RWPE2 (cell line): ENCODE measurements around the gene TIMM17A.

Experiments
- ATAC-seq: fragments of 200-7000 bp; cut with Tn5 transposase; 3 replicates; pipeline ENCODE4 v1.9.1; 2021; ENCODE audit warnings: low read depth
- DNase-seq: peaks from one replicate; pipeline ENCODE4 v3.0.0-alpha.2; 2020; ENCODE audit warnings: low spot score
- H3K27ac ChIP-seq: fragments of 450-650 bp; 2 replicates; pipeline ENCODE4 v1.5.1; 2017; ENCODE audit warnings: mild to moderate bottlenecking; ENCODE audit not compliant: poor library complexity, severe bottlenecking
- H3K27me3 ChIP-seq: fragments of 250-450 bp; sonication (Bioruptor Pico); 2 replicates; pipeline ENCODE4 v1.5.1; 2021; ENCODE audit warnings: mild to moderate bottlenecking, moderate library complexity; ENCODE audit not compliant: insufficient read depth, poor library complexity, severe bottlenecking
- H3K36me3 ChIP-seq: fragments of 250-450 bp; sonication (Bioruptor Pico); 2 replicates; pipeline ENCODE4 v1.5.1; 2020; ENCODE audit warnings: low read depth, mild to moderate bottlenecking, moderate library complexity
- H3K4me1 ChIP-seq: fragments of 250-450 bp; sonication (Bioruptor Pico); 2 replicates; pipeline ENCODE4 v1.5.1; 2021; ENCODE audit warnings: mild to moderate bottlenecking, moderate library complexity; ENCODE audit not compliant: insufficient read depth, poor library complexity, severe bottlenecking
- H3K4me3 ChIP-seq: fragments of 250-450 bp; sonication (Bioruptor Pico); 2 replicates; pipeline ENCODE4 v1.5.1; 2021; ENCODE audit warnings: mild to moderate bottlenecking, moderate library complexity; ENCODE audit not compliant: severe bottlenecking
- H3K9me3 ChIP-seq: fragments of 250-450 bp; sonication (Bioruptor Pico); 2 replicates; pipeline ENCODE4 v1.5.1; 2021; ENCODE audit warnings: mild to moderate bottlenecking, moderate library complexity; ENCODE audit not compliant: severe bottlenecking
- TF ChIP-seq, protein P1 (sequence below): fragments of 450-650 bp; IDR thresholded peaks from one replicate; pipeline ENCODE4 v1.5.1; 2017; ENCODE audit warnings: mild to moderate bottlenecking, moderate library complexity; ENCODE audit not compliant: poor library complexity, severe bottlenecking

Gene TIMM17A

DNA sequence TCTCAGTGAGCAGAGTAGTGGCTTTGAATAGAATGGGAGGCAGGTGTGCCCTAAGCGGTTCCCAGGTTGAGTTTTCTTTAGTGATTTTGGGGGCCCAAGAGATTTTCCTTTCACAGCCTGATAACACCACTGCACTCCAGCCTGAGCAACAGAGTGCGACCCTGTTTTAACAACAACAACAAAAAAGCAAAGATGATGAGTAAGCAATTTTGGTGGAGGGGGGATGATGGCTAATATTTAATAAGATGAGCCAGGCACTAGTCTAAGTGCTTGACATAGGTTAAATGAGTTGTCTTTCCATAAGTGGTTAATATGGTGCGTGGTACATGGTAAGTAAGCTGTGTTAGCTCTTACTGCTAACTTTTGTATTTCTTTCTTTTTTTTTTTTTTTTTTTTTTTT is 29.1 kb downstream of the TIMM17A start:
- Histone ChIP-seq H3K4me1 (peaks cover 8% of the 10 kb centered on the region), H3K36me3 (peaks cover 30% of the 10 kb centered on the region), H3K9me3 (no peaks in the 10 kb centered on the region), H3K27ac (no peak overlapping the region), H3K27me3 (no peaks in the 10 kb centered on the region), H3K4me3 (no peak overlapping the region)
- ATAC-seq (no peak), DNase-seq (no peak)
- TF ChIP-seq, protein P1, sequence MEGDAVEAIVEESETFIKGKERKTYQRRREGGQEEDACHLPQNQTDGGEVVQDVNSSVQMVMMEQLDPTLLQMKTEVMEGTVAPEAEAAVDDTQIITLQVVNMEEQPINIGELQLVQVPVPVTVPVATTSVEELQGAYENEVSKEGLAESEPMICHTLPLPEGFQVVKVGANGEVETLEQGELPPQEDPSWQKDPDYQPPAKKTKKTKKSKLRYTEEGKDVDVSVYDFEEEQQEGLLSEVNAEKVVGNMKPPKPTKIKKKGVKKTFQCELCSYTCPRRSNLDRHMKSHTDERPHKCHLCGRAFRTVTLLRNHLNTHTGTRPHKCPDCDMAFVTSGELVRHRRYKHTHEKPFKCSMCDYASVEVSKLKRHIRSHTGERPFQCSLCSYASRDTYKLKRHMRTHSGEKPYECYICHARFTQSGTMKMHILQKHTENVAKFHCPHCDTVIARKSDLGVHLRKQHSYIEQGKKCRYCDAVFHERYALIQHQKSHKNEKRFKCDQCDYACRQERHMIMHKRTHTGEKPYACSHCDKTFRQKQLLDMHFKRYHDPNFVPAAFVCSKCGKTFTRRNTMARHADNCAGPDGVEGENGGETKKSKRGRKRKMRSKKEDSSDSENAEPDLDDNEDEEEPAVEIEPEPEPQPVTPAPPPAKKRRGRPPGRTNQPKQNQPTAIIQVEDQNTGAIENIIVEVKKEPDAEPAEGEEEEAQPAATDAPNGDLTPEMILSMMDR = no peak

DNA sequence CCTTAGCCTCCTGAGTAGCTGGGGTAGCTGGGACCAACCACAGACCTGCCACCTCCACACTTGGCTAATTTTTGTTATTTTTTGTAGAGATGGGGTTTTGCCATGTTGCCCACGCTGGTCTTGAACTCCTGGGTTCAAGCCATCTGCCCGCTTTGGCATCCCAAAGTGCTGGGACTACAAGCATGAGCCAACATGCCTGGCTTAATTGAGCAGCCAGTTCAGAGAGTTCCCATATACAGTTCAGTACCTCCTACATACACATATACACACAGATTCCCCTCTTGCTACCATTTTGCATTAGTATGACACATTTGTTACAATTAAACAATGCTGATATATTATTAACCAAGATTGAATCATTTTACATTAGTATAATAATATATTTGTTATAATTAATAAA is 30.1 kb downstream of the TIMM17A start:
- Histone ChIP-seq H3K9me3 (no peaks in the 10 kb centered on the region), H3K4me1 (peaks cover 13% of the 10 kb centered on the region), H3K27ac (no peak overlapping the region), H3K27me3 (no peaks in the 10 kb centered on the region), H3K4me3 (no peak overlapping the region), H3K36me3 (peaks cover 39% of the 10 kb centered on the region)
- DNase-seq (no peak), ATAC-seq (no peak)
- TF ChIP-seq, protein P1 = no peak

DNA sequence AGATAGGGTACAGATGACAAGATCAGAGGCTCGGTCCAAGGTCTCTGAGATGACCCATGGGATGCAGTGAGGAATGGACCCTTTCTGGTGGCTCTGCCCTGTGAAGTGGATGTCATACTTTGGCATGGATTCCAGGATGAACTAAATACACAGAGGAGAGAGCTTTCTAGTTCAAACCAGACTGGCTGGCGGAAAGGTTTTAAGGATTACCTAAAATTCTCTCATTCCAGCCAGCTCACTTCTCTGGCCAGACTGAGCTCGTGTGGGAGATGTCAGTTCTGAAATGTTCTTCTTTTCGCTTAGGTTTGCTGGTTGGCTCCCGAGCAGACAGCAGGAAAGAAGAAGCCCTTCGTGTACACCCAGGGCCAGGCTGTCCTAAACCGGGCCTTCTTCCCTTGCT is 33.3 kb downstream of the TIMM17A start:
- Histone ChIP-seq H3K36me3 (peaks cover 64% of the 10 kb centered on the region), H3K4me1 (peaks cover 13% of the 10 kb centered on the region), H3K4me3 (no peak overlapping the region), H3K27me3 (no peaks in the 10 kb centered on the region), H3K27ac (no peak overlapping the region), H3K9me3 (no peaks in the 10 kb centered on the region)
- no peak for ATAC-seq
- DNase-seq = no peak
- TF ChIP-seq, protein P1 = no peak

DNA sequence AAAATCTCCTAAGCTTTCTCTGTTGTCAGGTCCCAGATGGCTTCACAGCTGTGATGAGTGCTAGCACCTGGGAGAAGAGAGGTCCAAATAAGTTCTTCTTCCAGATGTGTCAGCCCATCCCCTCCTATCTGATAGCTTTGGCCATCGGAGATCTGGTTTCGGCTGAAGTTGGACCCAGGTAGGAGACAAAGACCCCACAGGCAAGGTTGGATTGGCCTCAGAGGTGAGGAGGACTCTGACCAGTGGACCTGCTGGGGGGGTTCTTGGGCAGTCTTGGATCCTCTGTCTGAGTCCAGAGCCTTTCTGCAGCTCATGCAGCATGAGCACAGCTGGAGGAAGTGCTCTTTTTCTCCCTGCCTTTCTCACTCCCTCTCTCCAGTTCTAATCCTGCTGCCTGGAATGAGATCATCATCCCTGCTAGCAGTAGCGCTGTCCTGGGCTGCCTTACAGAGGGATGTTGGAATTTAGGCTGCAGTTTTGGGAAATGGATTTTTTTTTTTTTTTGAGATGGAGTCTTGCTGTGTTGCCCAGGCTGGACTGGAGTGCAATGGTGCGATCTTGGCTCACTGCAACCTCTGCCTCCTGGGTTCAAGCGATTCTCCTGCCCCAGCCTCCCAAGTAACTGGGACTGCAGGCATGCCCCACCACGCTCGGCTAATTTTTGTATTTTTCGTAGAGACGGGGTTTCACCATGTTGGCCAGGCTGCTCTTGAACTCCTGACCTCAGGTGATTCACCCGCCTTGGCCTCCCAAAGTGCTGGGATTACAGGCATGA is 34.2 kb downstream of the TIMM17A start:
- TF ChIP-seq, protein P1 = no peak
- Histone ChIP-seq H3K4me3 (no peak overlapping the region), H3K36me3 (peaks cover 62% of the 10 kb centered on the region), H3K27ac (no peak overlapping the region), H3K9me3 (no peaks in the 10 kb centered on the region), H3K4me1 (peaks cover 13% of the 10 kb centered on the region), H3K27me3 (no peaks in the 10 kb centered on the region)
- ATAC-seq (no peak), DNase-seq (no peak)

DNA sequence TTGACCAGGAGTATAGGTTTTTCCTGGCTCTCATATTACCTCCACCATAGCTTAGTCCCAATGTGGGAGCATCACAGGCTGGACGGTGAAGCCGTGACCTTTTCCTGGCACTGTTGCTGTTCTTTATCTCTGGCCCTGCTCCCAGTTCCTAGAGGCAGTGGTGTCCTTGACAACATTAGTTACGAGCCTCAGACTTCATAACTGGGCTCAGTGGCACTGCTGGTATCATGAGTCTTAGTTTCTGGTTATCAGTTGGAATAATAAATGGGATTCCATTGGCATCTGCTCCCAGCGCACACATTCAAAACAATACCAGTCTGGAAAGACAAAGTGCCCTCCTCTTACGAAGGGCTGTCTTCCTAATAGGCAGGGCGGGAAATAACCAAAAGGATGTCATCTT is 35.1 kb downstream of the TIMM17A start:
- Histone ChIP-seq H3K9me3 (no peaks in the 10 kb centered on the region), H3K27ac (no peak overlapping the region), H3K27me3 (no peaks in the 10 kb centered on the region), H3K4me1 (peaks cover 13% of the 10 kb centered on the region), H3K36me3 (peaks cover 65% of the 10 kb centered on the region), H3K4me3 (no peak overlapping the region)
- TF ChIP-seq, protein P1 = no peak
- ATAC-seq = no peak
- DNase-seq = no peak
